NCI-H187 (cell line): ENCODE data around the gene MAPKAPK3.
"Not testable (repeated sequence)": the region's sequence is repeated elsewhere in the genome, so short reads cannot be mapped to it uniquely, and the experiment has no call there.

ENCODE experiments used
- DNase-seq, 2 experiments: peaks; one replicate each; lab custom pipeline; 2025; lab: John Stamatoyannopoulos, UW

MAPKAPK3 gene

GRCh38 chr3:50656417-50657195, 39.7 kb downstream of the MAPKAPK3 start:
- DNase-seq, result no peak

DNA sequence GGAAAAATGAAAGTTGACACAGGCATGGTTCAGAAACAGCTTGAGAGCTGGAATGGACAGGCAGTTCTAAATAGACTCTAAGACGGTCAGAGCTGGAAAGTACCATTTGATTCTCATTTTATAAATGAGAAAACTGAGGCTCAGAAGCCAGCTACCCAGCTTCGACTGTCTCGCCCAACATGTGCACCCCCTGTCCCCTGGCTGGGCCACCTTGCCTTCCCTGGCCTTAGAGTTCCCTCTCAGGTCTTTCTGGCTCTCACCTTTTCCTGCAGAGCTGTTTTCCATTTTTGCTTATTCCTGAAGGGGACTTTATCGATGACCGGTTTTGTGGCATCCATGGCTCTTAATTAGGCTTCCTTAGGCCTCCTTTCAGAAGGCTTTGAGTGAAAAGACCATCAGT, 40.5 kb downstream of the MAPKAPK3 start:
- DNase-seq, result no peak

GRCh38 chr3:50657816-50658215, 40.9 kb downstream of the MAPKAPK3 start:
- no peak for DNase-seq

DNA sequence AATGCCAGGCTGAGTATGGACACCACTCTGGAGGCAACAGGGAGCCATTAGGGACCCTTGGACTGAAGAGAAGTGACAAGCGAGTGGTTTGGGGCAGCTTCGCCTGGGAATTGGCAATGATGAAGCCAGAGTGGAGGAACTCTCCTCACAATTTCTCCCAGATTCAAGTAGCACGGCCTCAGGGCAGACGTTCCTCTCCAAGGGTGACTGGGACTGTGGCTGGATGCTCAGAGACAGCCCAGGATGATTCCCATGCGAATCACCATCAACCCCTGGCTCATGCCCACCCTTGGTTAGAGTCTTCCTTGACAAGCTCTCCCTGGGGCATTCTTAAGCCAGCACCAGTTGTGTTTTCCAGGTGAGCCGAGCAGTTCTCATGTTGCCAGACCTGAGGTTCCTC, 41.5 kb downstream of the MAPKAPK3 start:
- DNase-seq, result no peak

- DNase-seq, result no peak
These were observed 41.9 kb downstream of the MAPKAPK3 start for GRCh38 chr3:50658831-50659230.

- no peak for DNase-seq
These were observed 43.4 kb downstream of the MAPKAPK3 start for GRCh38 chr3:50660386-50660785.

DNA sequence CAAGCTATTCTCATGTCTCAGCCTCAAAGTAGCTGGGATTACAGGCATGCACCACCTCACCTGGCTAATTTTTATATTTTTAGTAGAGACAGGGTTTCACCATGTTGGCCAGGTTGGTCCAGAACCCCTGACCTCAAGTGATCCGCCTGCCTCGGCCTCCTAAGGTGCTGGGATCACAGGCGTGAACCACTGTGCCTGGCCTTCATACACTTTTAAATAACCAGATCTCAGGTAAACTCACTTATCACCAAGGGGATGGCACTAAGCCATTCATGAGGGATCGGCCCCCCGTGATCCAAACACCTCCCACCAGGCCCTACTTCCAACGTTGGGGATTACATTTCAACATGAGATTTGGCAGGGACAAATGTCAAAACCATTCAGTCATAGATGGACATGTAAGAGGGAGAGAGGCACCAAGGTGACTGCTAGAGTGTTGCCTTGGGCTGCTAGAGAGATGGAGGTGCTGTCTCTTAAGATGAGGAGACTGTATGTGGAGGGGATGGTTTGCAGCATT, 44.4 kb downstream of the MAPKAPK3 start:
- DNase-seq, result no peak

DNA sequence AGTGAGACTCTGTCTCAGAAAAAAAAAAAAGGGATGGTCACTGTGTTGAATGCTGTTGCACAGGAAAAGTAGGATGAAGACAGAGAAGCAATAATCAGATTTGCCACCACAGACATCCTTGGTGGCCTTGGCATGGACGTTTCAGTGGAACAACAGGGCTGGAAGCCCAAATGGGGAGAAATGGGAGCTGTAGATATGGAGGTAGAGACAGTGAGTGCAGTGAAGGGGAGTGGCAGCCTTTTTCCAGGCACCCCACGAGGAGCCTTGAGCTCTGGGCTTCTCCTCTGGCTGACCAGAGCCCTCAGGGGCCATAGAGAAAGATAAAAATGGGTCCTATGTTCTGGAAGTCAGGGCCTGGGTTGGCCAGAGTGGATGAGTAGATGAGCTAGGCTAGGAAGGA, 45.5 kb downstream of the MAPKAPK3 start:
- no peak for DNase-seq

DNA sequence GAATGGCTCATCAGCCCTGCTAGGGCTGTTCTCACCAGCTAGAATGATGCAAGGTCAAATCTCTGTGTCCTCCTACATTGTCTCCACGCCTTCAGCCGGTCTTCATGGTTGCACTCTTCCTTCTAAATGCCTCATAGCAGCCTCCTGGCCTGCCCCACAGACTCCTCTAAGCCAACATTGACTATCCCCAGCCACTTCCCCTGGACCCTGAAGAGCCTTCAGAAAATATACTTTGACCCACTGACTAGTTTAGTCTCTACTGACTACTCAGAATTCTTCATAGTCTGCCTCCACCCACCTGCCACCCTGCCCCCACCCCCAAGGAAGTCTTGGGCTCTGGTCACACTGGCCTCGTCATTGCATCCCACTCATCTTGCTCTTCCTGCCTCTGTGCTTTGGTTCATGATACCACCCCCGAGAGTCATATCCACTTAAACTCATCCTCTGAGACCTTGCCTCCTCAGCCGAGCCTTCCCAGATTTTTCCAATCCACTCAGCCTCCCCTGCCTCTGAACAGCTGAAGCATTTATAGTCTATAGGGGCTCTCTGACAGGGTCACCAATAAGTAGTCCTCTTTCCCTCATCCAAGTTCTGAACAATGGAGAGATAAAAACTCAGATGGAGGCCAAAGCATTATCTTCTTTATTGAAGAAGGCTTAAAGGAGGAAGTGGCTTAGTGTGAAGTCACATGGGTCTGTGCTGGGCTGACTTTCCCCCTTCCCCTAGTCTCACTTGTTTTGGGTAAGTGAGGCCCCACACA, 48.3 kb downstream of the MAPKAPK3 start:
- no peak for DNase-seq

- not testable (repeated sequence) for DNase-seq
These were observed 48.8 kb downstream of the MAPKAPK3 start for GRCh38 chr3:50665841-50666115.

- no peak for DNase-seq
These were observed 49.9 kb downstream of the MAPKAPK3 start for GRCh38 chr3:50666837-50667236.

GRCh38 chr3:50671331-50671730, 54.4 kb downstream of the MAPKAPK3 start:
- DNase-seq, result peak; percentile 24 to 34

DNA sequence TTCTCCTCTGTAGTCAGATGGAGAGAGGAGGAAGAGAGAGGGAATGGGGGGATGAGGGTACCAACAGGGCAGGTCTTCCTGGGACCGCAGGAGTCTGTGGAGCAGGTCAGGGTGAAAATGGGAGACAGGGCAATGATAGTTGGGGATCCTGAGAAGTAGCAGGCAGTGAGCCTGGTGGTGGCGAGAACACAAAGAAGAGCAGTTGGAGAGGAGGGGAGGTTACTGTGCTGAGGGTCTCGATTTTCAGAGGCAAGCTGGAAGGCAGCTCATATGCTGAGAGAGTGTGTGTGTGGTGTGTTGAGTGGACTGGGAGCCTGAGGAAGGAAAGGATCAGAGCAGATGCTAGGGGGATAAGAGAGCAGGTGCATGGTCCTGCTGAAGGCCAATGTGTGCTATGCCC, 55.7 kb downstream of the MAPKAPK3 start:
- no peak for DNase-seq

DNA sequence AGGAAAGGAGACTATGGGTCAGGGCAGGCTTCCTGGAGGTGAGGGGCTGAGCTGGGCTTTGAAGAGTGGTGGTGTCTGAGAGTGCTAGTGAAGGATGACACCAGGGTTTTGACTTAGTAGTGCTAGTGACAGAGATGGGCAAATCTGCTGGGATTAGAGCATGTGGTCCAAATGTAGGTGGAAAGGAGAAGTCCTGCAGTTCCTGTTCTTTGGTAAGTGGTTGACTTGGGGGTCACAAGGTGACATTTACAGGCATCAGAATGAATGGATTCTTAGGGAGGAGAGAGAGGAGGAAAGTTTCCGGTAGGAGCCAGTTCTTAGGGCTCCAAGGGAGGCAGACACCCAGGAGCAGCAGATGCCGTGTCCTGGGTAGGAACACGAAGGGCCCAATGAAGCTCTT, 57.0 kb downstream of the MAPKAPK3 start:
- DNase-seq, result no peak

DNA sequence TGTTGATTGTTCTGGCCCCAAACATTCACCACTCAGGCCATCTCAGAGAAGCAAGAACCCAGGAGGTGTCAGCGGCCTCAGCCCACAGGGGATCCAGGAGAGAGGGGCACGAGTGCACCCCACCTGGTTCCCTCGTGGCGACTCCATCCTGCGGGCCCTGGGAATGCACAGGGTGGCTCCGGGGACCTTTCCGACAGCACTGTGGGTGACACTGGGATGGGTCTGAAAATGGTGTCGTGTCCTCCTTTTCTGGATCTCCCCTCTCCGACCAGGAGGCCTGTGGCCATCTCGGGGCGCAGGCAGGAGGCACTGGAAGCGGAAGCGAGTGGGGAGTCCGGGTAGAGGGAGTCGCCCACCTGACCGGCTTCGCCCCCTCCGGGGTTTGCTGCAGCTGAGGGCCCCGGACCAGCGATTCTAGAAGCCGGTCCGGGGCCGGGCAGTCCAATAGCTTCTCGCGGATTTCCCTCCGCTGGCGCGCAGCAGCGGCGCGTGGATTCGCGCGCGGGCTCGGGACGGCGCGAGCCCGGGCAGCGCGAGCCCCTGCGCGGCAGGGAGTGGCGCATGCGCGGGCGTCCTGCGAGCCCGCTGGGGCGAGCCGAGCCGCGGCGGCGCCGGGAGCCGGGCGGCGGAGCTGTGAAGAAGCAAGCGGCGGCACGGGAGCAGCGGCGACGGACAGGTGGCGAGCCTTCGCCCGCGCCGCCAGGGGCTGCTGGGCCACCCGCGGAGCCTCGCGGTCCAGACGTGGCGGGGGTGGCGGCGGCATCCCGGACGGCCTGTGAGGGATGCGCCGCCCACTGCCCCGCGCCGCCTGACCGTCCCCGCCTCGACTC, 57.6 kb downstream of the MAPKAPK3 start, which contains the start of gene DOCK3:
Gene DOCK3, plus strand, starts transcription at position 579 of the 830 bp plus-strand sequence. CDS start 337 bp downstream, outside the sequence.
- DNase-seq, result peak in 1 of 2 experiments; percentile 57

GRCh38 chr3:50675179-50676030, 58.5 kb downstream of the MAPKAPK3 start:
- DNase-seq, result peak in 1 of 2 experiments; percentile 29

DNA sequence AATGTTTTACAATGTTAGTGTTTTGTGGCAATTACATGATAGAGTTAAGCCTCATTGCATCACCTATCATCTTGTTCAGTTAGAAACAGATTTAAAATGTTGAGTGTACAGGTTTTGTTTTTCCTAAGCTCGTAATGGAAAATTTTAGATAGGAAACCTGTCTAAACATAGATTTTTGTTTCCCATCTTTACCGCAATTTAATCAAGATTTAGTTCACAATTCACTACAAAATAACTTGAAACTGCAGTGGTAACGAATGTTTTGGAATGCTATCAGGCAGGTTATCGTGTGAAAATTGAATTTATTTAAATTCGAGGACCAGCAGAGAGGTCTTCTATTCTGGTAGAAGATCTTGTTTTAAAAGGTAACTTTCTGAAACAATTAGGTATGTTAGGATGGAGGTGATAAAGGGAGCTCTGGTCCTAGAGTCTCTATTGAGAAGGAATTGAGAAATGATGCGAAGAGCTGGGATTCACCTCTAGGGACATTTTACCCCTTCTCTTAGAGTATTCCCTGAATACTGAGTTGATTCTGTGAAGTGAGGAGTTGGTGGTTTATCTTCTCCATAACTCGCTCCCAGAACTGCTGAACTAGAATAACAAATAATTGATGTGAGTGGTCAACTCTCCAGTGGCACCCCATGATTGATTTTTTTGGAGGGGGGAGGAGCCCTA, 59.2 kb downstream of the MAPKAPK3 start:
- DNase-seq, result no peak

DNA sequence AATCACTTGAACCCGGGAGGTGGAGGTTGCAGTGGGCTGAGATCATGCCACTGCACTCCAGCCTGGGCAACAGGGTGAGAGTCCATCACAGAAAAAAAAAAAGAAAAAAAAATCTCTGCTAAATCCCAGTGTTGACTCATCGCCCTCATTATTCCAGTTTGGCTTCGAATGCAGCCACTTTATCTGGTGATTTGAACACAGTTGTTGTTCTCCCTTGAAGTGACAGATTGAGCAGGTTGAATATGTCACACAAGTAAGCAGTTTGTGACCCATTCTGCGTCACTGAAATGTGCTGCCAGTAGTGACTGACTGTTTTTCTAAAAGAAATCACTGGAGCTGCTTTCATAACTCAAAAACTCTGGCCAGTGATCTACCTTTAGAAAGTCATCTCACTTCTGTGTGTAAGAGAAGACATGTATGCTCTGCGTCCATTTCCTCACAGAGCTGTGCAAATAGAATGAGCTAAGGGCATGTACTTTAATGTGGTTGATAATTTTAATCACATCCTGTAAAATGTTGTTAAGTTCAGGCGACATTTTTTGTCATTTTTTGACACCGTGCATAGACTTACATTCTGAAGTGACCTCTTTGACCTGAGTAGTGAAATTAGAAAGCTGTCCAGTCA, 70.3 kb downstream of the MAPKAPK3 start:
- DNase-seq, result no peak

DNA sequence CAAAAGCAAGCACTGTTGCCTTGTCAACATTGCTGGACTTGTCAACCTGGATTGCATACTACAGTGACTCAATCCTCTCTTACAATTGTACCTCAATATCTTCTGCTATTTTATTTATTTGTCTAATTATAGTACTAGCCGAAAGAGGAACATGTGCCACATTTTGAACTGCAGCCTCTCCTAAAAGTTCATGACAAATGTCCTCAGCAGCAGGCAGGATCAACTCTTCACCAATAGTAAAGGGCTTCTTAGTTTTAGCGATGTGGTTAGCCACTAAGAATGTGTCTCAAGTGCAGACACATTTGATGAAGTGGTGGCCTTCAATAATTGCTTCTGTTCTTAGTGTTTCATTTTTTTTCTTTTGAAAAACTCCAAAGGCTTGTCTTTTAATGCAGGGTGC, 71.0 kb downstream of the MAPKAPK3 start:
- no peak for DNase-seq

DNA sequence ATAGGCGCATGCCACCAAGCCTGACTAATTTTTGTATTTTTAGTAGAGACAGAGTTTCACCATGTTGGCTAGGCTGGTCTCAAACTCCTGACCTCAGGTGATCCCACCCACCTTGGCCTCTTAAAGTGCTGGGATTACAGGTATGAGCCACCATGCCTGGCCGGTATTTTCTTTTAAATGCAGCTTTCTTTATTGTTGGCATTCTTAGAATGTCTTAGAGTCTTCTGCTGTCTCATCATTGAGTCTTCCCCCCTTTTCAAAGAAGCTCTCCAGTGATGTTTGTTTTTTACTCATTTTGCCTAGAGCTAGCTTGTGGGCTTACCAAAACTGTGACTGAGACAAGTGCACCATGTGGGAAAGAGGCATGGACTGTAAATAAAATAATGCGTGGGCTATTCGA, 71.7 kb downstream of the MAPKAPK3 start:
- not testable (repeated sequence) for DNase-seq
